GM23338 (cell line): Measurements from ENCODE around the gene NFKBIZ. TPM values are rescaled to one million over a fixed set of nuclear protein-coding genes. Genes with fewer than 3 reads are reported as not detected.

Source experiments
- ATAC-seq: fragments of 200-7000 bp; cut with Tn5 transposase; 3 replicates; pipeline ENCODE4 v1.9.1; 2020
- DNase-seq: peaks from one replicate; pipeline ENCODE4 v3.0.0-alpha.2; 2015; ENCODE audit warnings: low spot score
- H2AFZ ChIP-seq: fragments of 200-600 bp; sonication (generic); 2 replicates; pipeline ENCODE4 v1.8.0; 2016; ENCODE audit warnings: antibody characterized with exemption, mild to moderate bottlenecking, moderate library complexity
- H3F3A ChIP-seq: fragments of 200-600 bp; sonication (generic); replicated peaks from 2 replicates; pipeline ENCODE4 v1.8.0; 2017; ENCODE audit warnings: antibody characterized with exemption, mixed run types, low read depth
- H3K27ac ChIP-seq: fragments of 200-600 bp; sonication (generic); 2 replicates; pipeline ENCODE4 v1.6.1; 2016; ENCODE audit warnings: low read depth
- H3K27me3 ChIP-seq: fragments of 200-600 bp; sonication (generic); 2 replicates; pipeline ENCODE4 v1.8.0; 2016; ENCODE audit warnings: mild to moderate bottlenecking, mixed run types, moderate library complexity; ENCODE audit not compliant: insufficient read depth
- H3K36me3 ChIP-seq: fragments of 200-600 bp; sonication (generic); 2 replicates; pipeline ENCODE4 v1.8.0; 2016; ENCODE audit warnings: mild to moderate bottlenecking; ENCODE audit not compliant: insufficient read depth
- H3K4me1 ChIP-seq: fragments of 200-600 bp; sonication (generic); 2 replicates; pipeline ENCODE4 v1.8.0; 2016; ENCODE audit warnings: mild to moderate bottlenecking, moderate library complexity; ENCODE audit not compliant: insufficient read depth
- H3K4me2 ChIP-seq: fragments of 200-600 bp; sonication (generic); 2 replicates; pipeline ENCODE4 v1.7.1; 2017; ENCODE audit warnings: mixed run types
- H3K4me3 ChIP-seq: fragments of 200-600 bp; sonication (generic); 2 replicates; pipeline ENCODE4 v1.6.1; 2016; ENCODE audit warnings: mixed run types
- H3K79me2 ChIP-seq: fragments of 200-600 bp; sonication (generic); replicated peaks from 2 replicates; pipeline ENCODE4 v1.8.0; 2017; ENCODE audit warnings: mild to moderate bottlenecking; ENCODE audit not compliant: insufficient read depth
- H3K9me2 ChIP-seq: fragments of 200-600 bp; sonication (generic); 2 replicates; pipeline ENCODE4 v1.8.0; 2017; ENCODE audit not compliant: insufficient read depth
- H4K20me1 ChIP-seq: fragments of 200-600 bp; sonication (generic); replicated peaks from 2 replicates; pipeline ENCODE4 v1.8.0; 2017; ENCODE audit warnings: mild to moderate bottlenecking; ENCODE audit not compliant: insufficient read depth
- H3K27ac Mint-ChIP-seq: 2 replicates; pipeline ENCODE4 v1.8.0; 2020; ENCODE audit warnings: inconsistent platforms, mild to moderate bottlenecking, moderate library complexity, mixed read lengths
- H3K27me3 Mint-ChIP-seq: 3 replicates; pipeline ENCODE4 v1.8.0; 2022; ENCODE audit warnings: low read depth, mild to moderate bottlenecking, moderate library complexity, mixed read lengths, inconsistent platforms; ENCODE audit not compliant: insufficient read depth, poor library complexity
- H3K36me3 Mint-ChIP-seq: 3 replicates; pipeline ENCODE4 v1.8.0; 2021; ENCODE audit warnings: low read depth, mild to moderate bottlenecking, inconsistent platforms, moderate library complexity, mixed read lengths
- H3K4me1 Mint-ChIP-seq: 3 replicates; pipeline ENCODE4 v1.8.0; 2020; ENCODE audit warnings: mild to moderate bottlenecking, inconsistent platforms, mixed read lengths
- H3K4me3 Mint-ChIP-seq: 3 replicates; pipeline ENCODE4 v1.8.0; 2021; ENCODE audit warnings: moderate library complexity, mild to moderate bottlenecking, inconsistent platforms, mixed read lengths
- H3K9me3 Mint-ChIP-seq: 3 replicates; pipeline ENCODE4 v1.8.0; 2020; ENCODE audit warnings: moderate library complexity, mild to moderate bottlenecking, inconsistent platforms, mixed read lengths
- CREB1 ChIP-seq: fragments of 250-450 bp; sonication (Bioruptor Pico); IDR thresholded peaks from 2 replicates; pipeline ENCODE4 v1.5.0; 2020; ENCODE audit warnings: low read depth, mild to moderate bottlenecking, moderate library complexity
- CTCF ChIP-seq, 2 experiments: fragments of 200-600 bp in 1 of 2; sonication (generic) in 1 of 2; conservative IDR thresholded peaks; 2 replicates each; pipeline versions ENCODE4 v1.5.1 to v1.6.1; 2016 to 2017; ENCODE audit warnings: antibody characterized with exemption in 2 of 2, low read depth in 2 of 2, mild to moderate bottlenecking in 2 of 2, moderate library complexity in 1 of 2
- ETS1 ChIP-seq: IDR thresholded peaks from 2 replicates; pipeline ENCODE4 v1.6.1; 2016; ENCODE audit warnings: antibody characterized with exemption
- EZH2phosphoT487 ChIP-seq: fragments of 200-600 bp; sonication (generic); IDR thresholded peaks from one replicate; pipeline ENCODE4 v1.8.1; 2018; ENCODE audit warnings: antibody characterized with exemption; ENCODE audit not compliant: unreplicated experiment
- JUNB ChIP-seq: IDR thresholded peaks from one replicate; pipeline ENCODE4 v1.6.1; 2016; ENCODE audit warnings: antibody characterized with exemption; ENCODE audit not compliant: unreplicated experiment
- NANOG ChIP-seq: IDR thresholded peaks from 2 replicates; pipeline ENCODE4 v1.6.1; 2016; ENCODE audit warnings: antibody characterized with exemption, borderline replicate concordance
- POLR2AphosphoS5 ChIP-seq: IDR thresholded peaks from 2 replicates; pipeline ENCODE4 v1.6.1; 2016; ENCODE audit warnings: antibody characterized with exemption, low read depth
- STAT1 ChIP-seq: IDR thresholded peaks from one replicate; pipeline ENCODE4 v1.6.1; 2016; ENCODE audit warnings: antibody characterized with exemption; ENCODE audit not compliant: unreplicated experiment
- ZNF114 ChIP-seq: fragments of 250-450 bp; sonication (Bioruptor Pico); IDR thresholded peaks from 2 replicates; pipeline ENCODE4 v1.5.0; 2020; ENCODE audit warnings: mild to moderate bottlenecking, moderate library complexity
- ZNF331 ChIP-seq: fragments of 250-450 bp; sonication (Bioruptor Pico); IDR thresholded peaks from 2 replicates; pipeline ENCODE4 v1.5.0; 2020; ENCODE audit warnings: low read depth, mild to moderate bottlenecking, moderate library complexity
- ZNF462 ChIP-seq: fragments of 250-450 bp; sonication (Bioruptor Pico); IDR thresholded peaks from 2 replicates; pipeline ENCODE4 v1.5.0; 2020; ENCODE audit warnings: mild to moderate bottlenecking, moderate library complexity
- polyA plus RNA-seq: library from polyadenylated mRNA; unstranded; fragments of >200 nt; fragmentation: Nextera tagmentation; extraction: Ambion mirVana; gene quantifications from 2 replicates; pipeline ENCODE4 v1.2.1, GENCODE V29; 2016
- total RNA-seq: library from RNA; depleted of rRNA; stranded (reverse); fragments of >200 nt; shearing (Covaris generic); gene quantifications from 2 replicates; pipeline ENCODE4 v1.2.3, GENCODE V29; 2014

Gene NFKBIZ
- total and polyA plus RNA-seq, 2 experiments from 2014 or later = 14.1 to 18.2 TPM

GRCh38 chr3:101803939-101804338 is 45.4 kb upstream of the NFKBIZ start:
- no peaks in the 10 kb centered on the region for H3K79me2 ChIP-seq
- ATAC-seq (no peak), DNase-seq (no peak)
- H3K27me3 ChIP-seq = no peaks in the 10 kb centered on the region
- H4K20me1 ChIP-seq = no peaks in the 10 kb centered on the region; the same call in none of the 2 replicates
- H3K4me3 ChIP-seq = no peak overlapping the region
- Mint-ChIP-seq H3K27ac (no peak overlapping the region), H3K4me3 (no peak overlapping the region), H3K9me3 (no peaks in the 10 kb centered on the region), H3K36me3 (peaks cover 33% of the 10 kb centered on the region; the same call in 2 of the 3 replicates), H3K4me1 (peaks cover 10% of the 10 kb centered on the region; the same call in 2 of the 3 replicates), H3K27me3 (no peaks in the 10 kb centered on the region)
- H3K36me3 ChIP-seq = peaks cover 5% of the 10 kb centered on the region; the same call in 1 of the 2 replicates
- 0 out of 2 replicates have a peak, but pooled peaks cover 4% of the 10 kb centered on the region for H3K4me1 ChIP-seq
- H3K4me2 ChIP-seq = no peak overlapping the region
- H3K9me2 ChIP-seq = no peaks in the 10 kb centered on the region
- no peak for TF ChIP-seq ZNF331 (CRISPR knock-in tag)
- TF ChIP-seq STAT1 = no peak
- TF ChIP-seq NANOG = no peak
- no peak for TF ChIP-seq POLR2AphosphoS5
- no peaks in the 10 kb centered on the region; the same call in 1 of the 2 replicates for H3F3A ChIP-seq
- H3K27ac ChIP-seq = no peak overlapping the region
- H2AFZ ChIP-seq = no peak overlapping the region

GRCh38 chr3:101806491-101806890 is 42.8 kb upstream of the NFKBIZ start:
- H3K36me3 ChIP-seq = peaks cover 5% of the 10 kb centered on the region; the same call in 1 of the 2 replicates
- H3K27ac ChIP-seq = no peak overlapping the region
- no peak overlapping the region for H3K4me3 ChIP-seq
- no peaks in the 10 kb centered on the region for H3K27me3 ChIP-seq
- no peak for DNase-seq
- H3K9me2 ChIP-seq = no peaks in the 10 kb centered on the region
- H4K20me1 ChIP-seq = no peaks in the 10 kb centered on the region; the same call in 1 of the 2 replicates
- no peak overlapping the region for H2AFZ ChIP-seq
- H3K4me1 Mint-ChIP-seq = peaks cover 8% of the 10 kb centered on the region; the same call in 1 of the 3 replicates
- no peaks in the 10 kb centered on the region for H3K9me3 Mint-ChIP-seq
- H3K4me1 ChIP-seq = no peaks in the 10 kb centered on the region
- no peaks in the 10 kb centered on the region for H3K27me3 Mint-ChIP-seq
- no peaks in the 10 kb centered on the region for H3F3A ChIP-seq
- peaks cover 26% of the 10 kb centered on the region; the same call in 2 of the 3 replicates for H3K36me3 Mint-ChIP-seq
- no peak overlapping the region for H3K4me3 Mint-ChIP-seq
- ATAC-seq = no peak
- no peaks in the 10 kb centered on the region for H3K79me2 ChIP-seq
- H3K27ac Mint-ChIP-seq = no peak overlapping the region
- no peak overlapping the region for H3K4me2 ChIP-seq
- TF ChIP-seq NANOG (no peak), CREB1 (CRISPR knock-in tag) (no peak), JUNB (no peak), ZNF462 (CRISPR knock-in tag) (no peak), CTCF (conservative IDR thresholded peaks at IDR 0.05; ENCODE audit: low read depth in 2 of 2) (no peak), ETS1 (no peak), EZH2phosphoT487 (no peak), ZNF114 (CRISPR knock-in tag) (no peak)
